IPS-18c (cell line): ENCODE results near the gene PGAP3.

Experiments used
- H3K4me3 ChIP-seq: 2 replicates; pipeline ENCODE4 v1.7.0; 2013; ENCODE audit warnings: low read depth, mild to moderate bottlenecking, low read length, moderate library complexity; ENCODE audit not compliant: insufficient read depth
- H3K9me3 ChIP-seq: one replicate; pipeline ENCODE4 v1.6.1; 2013; ENCODE audit warnings: mild to moderate bottlenecking, low read length, moderate library complexity; ENCODE audit not compliant: control insufficient read depth, insufficient read depth

The PGAP3 gene

DNA sequence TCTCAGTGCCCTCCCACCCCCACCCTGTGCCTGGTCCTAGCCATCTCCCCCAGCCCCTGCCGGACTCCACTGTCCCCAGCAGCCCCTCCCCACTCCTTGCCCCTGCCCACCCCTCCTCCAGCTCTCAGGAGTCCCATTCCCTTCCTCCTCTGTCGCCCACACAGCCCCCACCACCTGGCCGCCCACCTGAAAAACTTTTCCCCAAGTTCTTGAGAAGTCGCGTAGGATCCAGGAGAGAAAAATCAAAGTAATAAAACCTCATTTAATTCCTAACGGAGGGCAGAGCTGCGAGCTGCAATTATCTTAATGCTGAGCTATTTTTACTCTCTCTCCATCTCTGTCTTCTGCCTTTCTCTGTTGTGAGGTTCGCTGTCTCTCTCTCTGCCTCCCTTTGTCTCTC lies 63.5 kb downstream of the PGAP3 start:
- Histone ChIP-seq H3K4me3 (no peak overlapping the region), H3K9me3 (peaks cover under 1% of the 10 kb centered on the region)

DNA sequence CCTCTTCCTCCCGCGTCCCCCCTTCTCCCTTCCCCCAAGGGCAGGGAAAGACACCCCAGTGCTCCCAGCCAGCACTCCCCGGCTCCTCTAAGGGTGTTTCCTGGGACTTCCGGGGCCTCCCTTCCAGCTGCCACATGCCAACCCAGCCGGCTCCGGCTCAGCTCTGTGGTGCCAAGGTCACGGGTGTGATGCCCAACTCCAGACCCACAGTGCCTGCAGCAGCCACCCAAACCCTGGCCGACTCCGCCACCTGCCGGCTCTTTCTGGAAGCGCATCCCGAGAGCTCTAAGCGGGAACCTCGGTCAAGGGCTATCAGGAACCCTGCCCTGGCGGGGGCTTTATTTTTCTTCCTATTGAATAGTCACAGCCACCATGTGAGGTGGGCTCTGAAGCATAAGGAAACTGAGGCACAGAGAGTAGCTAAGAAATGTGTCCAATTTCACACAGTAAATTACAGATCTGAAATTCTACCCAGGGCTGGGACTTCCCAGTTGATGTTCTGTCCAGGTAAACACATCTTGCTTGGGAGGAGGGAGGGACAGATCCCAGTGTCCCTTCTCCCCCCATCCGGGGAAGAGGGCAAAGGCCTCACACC lies 64.4 kb downstream of the PGAP3 start:
- peaks cover 2% of the 10 kb centered on the region for H3K9me3 ChIP-seq
- no peak overlapping the region for H3K4me3 ChIP-seq

DNA sequence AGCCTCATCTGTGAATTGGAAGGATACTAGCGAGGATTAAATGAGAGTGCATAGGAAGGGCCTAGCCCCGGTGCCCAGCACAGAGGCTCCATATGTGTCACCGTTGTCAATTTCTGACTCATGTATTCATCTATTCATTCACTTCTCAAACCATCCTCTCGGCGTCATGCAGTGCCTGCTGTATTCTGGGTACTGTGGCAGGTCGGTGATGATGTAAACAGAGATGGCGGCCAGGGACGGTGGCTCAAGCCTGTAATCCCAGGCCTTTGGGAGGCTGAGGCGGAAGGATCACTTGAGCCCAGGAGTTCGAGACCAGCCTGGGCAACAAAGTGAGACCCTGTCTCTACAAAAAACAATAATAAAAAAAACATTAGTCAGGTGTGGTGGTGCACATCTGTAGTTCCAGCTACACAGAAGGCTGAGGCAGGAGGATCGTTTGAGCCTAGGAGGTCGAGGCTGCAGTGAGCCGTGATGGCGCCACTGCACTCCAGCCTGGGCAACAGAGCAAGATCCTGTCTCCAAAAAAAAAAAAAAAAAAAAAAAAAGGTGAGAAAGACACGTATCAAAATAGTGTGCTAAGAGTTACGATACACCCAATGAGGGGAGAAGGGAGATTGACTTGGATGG lies 65.4 kb downstream of the PGAP3 start:
- Histone ChIP-seq H3K4me3 (no peak overlapping the region), H3K9me3 (peaks cover 2% of the 10 kb centered on the region)

DNA sequence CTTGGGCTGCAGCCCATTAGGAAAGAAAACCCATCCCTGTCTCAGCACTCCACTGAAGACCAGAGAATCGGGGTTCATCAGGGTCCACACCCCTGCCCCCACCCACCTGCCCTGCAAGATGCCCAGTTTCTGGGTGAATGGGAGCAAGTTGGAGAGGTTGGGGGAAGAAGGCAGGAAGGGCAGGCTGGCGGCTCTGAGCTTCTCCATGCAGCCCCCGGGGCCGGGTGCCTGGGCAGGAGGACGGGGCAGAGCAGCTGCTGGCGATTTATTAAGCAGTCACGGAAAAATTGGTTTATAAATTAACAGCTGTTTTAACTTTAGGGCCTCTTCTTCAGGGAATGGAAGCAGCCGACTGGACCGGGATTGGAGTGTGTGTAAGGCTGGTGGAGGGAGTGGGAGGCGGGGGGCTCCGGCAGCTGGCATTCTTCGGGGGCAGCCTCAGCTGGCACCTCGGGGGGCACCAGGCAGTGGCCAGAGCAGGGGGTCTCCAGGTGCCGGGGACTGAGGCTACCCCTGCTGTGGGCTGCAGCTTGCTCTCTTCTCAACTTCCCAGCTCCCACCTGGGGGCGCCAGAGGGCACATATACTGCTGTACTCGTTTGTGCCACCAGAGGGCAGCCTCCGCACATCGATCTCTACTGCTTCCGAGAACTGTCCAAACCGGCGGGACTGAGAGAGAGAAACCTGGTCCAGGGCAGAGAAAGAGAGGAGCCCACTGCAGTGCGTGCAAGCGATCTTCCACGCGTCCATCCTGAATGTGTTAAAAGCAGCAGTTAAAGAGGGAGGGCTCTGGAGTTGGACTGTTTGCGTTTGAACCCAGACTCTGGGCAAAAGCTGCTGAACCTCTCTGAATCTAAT lies 66.1 kb downstream of the PGAP3 start:
- Histone ChIP-seq H3K4me3 (no peak overlapping the region), H3K9me3 (peaks cover 6% of the 10 kb centered on the region)
